Measurements from ENCODE around the gene TNFSF15.

TNFSF15 gene

DNA sequence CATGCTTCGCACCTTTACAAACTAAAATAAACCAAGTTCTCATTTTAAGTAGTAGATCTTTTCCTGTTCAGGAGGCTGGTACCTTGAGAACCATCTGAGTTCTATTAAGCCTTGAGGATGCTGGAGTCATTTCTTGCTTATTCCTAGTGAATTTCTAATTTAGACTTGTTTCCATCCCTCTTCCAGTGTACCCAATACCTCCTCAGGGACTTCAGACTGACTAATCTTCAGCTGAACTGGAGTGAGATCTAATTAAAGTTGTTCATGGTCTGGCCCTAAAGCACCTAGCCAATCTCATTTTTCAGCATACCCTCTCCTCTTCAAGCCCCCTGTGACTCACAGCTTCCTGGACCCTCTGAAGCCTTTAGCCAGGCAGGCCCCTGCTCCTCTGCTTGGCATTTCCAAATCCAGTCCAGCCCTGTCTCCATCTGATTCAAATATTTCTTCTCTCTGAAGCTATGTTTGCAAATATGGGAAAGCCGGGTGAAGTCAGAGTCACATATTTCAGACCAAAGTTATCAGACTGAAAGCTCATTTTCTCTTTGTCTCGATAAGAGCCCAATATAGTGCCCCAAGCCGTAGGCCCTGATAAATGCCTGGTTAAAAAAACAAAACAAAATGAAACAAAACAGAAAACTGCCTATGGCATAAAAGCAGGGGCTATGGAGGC is 19.4 kb upstream of the TNFSF15 start:
- DNase-seq, result no peak

DNA sequence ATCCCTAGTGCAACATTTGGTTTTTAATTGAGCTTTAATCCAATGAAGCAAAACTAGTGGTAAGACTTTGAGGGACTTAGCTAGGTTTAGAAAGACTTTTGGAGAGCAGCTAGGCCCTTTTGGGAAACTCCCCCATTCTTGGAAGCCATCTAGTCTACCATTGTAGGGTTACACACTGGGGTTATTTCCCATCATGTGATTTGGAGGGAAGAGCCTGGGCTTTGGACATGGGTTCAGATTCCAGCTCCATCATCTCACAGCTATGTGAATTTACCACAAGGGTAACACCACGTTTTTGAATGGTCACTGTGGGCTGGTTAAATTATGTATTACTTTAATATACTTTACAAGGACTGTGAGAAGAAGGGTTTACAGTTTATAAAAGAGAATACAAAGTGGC is 18.3 kb upstream of the TNFSF15 start:
- DNase-seq, result peak; percentile 65

DNA sequence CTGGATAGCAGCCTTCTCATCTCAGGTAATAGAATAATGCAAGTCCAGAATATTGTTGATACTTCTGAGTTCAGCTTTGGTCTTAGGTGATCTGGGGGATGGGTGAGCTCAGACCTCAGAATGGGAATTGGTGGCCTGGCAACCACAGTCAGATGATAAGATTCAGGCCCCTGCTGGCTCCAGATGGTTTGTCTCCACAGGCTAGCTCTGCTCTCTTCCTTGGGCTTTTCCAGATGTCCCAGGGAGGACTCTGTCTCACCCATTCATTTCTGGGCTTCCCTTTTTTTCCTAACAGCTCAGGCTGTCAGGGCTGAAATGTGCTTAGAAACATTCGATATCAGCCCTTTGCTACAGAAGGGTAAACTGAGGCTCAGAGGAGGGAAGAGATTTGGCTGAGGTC is 17.6 kb upstream of the TNFSF15 start:
- DNase-seq, result no peak

DNA sequence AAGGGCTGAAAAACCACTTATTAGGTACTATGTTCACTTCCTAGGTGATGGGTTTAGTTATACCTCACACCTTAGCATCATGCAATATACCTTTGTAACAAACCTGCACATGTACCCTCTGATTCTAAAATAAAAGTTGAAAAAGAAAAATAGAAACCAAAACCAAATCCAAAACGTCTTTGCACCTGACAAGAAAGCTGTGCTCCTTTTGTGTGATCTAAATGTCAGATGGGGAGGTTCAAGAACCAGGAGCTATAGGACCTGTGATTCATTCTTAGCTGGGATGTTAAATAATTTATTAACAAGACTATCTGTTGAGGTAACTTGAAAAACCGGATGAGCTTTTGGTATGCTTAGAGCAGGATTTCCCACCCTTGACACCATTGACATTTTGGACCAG is 16.9 kb upstream of the TNFSF15 start:
- no peak for DNase-seq

DNA sequence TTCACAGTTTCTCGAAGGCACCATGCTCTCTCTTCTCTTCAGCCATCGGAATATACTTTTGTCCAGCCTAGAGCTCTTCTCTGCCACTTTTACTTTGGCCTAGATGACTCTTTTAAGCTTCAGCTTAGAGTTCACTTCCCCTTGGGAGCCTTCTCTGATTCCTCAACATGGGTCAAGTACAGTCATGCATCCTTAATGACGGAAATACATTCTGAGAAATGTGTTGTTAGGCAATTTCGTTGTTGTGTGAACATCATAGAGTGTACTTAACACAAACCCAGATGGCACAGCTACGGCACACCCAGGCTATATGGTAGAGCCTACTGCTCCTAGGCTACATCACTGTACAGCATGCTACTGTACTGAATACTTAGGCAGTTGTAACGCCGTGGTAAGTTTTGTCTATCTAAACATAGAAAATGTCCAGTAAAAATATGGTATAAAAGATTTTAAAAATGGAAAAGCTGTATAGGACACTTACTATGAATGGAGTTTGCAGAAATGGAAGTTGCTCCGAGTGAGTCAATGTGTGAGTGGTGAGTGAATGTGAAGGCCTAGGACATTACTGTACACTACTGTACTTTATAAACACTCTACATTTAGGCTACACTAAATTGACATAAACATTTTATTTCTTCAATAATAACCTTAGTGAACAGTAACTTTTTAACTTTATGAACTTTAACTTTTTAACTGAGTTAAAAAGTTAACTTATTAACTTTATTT is 15.1 kb upstream of the TNFSF15 start:
- no peak for DNase-seq

DNA sequence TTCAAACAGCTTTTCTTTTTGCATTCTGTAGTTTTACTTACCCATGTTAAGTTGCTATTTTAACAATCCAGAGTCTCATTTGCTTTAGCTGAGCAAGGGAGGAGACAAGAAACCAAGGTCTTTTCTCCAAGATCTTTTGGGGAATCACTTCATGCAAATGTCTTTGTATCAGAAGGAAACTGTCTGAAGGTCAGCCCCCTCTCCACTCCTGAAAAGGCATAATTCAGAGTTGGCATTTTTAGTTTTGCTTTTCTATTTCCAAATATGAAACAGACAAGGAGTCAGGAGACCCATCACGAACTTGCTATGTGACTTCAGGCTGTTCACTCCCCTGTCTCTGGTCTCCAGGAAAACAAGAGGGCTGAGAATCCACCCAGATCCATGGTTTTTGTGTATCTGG is 12.3 kb upstream of the TNFSF15 start:
- no peak for DNase-seq

DNA sequence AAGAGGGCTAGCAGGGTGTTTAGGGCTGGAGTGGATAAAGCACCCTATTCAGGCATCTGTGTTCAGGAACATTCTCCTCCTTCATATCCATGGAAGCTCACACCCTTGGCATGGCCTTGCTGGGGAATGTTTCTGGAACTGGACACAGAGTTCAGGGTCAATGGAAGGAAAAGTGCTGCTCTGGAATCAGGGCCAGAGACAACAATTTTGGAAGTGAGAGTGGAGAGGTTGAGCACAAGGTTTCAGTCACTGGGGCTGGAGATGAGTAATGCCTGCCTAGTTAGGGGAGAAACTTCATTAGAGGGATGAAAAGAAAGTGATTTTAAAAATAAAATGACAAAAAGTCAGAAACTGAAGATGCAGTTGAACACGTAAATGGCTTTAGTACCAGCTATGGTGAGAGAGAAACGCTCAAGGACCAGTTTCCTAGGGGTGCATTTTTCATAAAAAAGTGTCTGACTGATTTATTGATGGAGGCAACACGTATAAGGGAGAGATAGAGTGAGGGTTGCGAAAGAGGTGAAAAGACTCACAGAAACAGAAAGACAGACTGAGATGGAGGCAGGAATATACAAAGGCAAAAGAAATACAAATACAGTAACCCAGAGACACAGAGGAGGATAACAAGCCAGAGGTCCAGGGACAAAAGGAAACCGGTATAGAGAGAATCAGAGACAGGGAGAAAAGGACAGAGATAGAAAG is 8.0 kb upstream of the TNFSF15 start:
- no peak for DNase-seq

DNA sequence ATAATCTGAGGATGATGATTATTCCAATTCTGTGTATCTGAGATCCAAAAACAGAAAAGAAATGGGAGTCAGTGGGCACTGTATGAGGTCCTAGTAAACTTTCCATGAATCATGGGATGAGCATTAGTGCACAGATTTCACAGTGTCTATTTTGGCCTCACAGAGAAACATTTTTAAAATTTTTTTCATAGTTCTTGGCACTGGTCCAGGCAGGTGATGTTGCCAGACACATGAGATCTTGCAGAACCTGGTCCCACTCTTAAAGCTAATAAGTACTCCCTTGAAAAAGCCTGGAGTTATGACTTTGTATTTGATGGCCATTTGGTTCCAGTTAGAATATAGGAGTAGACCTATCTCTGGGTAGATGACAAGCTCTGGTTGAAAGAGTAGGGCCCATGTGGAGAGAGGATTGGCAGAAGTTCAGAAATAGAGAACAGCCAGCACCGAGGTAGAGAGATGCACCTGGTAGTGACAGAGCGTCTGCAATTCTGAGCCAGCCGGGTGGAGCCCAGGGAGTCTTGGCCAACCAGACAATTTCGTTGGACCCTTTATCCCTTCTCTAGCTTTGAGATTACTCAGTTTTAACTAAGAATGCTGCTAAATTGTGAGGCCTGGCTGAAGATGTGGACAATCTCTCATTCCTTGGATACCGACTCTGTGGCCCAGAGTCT is 6.3 kb upstream of the TNFSF15 start:
- no peak for DNase-seq

DNA sequence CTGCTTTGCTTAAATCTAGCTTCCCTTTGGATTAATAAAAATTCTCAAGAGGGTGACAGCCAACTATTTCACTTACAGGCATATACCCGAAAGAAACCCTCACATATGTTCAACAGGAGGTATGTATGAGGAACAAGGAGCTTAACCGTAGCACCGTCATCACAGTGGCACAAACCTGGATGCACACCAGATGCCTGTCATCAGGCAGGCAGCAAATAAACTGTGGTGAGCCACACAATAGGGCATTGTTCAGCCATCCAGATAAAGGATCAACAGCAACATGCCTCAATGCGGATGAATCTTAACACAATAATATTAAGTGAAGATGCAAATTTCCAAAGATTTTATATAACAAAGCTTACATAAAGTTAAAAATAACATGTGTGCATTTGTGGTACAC is 5.5 kb upstream of the TNFSF15 start:
- DNase-seq, result no peak

DNA sequence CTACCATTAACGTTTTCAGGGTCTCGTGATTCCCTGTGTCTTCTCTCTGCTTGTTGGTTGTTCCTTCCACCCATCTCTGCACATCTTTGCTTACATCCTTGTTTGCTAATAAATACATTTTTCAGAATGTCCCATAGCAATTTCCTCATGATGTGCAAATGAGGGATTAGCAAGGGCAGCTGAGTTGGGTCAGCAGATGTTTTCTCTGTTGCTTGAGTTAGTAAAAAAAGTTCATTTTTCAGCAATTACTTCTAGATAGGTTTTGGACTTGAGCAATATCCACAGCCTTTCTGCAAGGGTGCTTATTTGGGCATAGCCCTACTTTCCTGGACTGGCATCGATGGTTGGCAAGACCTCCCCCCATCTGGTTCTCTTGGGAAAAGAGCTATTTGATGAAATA is 4.8 kb upstream of the TNFSF15 start:
- DNase-seq, result no peak

DNA sequence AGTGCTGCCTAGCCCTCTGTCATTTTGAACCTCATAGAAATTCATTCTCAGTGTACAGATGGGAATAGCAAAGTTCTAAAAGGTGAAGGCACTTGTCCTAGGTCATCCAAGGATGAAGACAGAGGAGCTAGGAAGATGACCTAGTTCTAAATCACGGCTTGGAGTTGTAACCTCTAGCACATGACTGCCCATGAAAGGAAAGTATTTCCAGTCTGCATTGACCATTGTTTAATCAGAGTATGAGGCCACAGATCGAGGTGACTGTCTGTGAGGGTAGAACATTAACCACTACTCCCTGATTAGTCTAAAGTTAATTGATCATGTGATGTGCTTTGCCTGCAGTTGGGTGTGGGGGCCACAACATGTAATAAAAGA is 674 bp upstream of the TNFSF15 start:
- no peak for DNase-seq

DNA sequence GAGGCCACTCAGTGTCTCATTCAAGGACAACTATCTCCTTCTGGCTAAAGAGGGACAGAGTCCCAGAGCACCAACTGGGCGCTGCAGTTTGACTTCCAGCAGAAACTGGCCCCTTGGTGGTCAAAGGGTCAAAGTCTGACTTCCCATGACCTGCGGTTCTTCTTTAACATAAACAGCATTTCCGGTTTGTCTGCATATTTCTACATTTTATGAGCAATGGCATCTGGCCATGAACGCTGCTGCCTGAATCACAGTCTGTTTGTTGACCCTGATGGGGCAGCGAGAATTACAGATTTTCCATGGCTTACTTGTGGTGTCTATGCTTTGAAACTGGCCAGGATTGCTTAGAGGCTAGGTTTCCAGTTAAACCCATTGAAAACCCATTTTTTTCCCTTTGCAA is 1.3 kb downstream of the TNFSF15 start:
- DNase-seq, result peak; percentile 71

DNA sequence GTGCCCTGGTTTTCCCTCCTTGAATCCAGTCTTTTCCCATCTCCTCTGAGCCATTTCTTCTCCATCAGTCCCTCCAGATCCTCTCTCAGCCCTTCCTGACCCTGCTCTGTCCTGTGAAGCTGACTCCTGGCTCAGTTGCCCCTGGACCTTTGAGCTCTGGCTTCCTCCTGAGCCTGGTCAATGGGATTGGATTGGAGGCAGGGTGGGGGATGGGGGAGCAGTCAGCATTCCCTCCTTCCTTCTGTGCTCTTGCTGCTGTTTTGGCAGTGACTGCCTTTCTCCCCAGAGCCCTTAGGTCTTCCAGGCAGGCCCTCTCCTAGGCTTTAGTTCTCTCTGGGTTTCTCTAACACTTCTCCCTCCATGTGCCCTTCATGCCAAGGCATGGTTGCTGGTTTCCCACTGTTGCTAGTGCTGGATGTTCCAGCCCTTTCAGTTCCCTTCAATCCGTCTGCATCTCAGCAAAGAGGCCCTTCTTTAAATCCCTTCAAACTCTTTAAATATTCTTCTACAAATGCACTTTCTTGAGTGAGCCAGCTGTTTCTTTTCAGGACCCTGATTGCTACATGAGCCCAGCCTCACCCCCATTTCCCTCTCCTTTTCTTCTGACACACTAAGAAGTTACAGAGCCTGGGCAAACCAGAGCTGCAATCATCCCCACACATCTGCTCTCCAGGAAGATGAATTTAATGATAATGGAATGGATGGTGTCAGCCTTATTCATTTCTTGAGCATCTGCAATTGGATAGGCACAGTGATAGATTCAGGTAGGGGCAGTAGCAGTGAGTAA is 2.2 kb downstream of the TNFSF15 start:
- no peak for DNase-seq

DNA sequence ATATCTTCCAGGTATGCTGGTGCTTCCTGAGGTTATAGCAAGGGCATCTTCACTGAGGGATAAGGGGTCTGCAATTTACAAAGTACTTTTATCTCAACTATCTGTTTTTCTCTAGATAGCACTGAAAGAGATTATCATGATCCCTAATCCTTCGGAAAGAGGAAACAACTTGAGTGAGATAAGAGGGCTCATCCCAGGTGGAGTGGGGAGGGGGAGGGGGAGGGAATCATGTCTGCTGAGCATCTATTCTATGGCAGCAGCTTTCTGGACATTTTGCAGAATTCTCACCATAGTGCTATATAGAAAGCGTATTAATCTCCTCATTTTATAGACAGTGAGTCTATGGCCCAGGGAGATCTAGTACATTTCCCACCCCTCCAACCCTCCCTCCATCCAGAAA is 5.9 kb downstream of the TNFSF15 start:
- DNase-seq, result no peak

DNA sequence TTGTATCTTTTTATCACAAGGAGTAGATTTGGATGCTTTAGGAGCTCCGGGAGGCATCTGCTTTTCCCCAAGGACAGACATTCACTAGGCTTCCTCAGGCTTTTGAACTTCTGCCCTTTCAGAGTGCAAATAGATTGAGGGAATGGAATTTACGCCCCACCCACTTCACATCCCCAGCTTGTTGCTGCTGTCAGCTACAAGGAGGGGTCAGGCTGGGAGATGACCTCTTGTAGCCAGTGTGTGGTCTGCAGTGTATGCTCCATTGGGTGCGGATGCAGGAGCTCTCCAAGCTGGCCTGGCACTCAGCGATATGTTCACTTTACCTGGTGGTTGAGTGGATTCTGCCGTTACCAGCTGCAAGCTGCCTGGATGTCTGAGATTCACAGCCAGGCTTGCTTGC is 6.4 kb downstream of the TNFSF15 start:
- DNase-seq, result peak; percentile 23

DNA sequence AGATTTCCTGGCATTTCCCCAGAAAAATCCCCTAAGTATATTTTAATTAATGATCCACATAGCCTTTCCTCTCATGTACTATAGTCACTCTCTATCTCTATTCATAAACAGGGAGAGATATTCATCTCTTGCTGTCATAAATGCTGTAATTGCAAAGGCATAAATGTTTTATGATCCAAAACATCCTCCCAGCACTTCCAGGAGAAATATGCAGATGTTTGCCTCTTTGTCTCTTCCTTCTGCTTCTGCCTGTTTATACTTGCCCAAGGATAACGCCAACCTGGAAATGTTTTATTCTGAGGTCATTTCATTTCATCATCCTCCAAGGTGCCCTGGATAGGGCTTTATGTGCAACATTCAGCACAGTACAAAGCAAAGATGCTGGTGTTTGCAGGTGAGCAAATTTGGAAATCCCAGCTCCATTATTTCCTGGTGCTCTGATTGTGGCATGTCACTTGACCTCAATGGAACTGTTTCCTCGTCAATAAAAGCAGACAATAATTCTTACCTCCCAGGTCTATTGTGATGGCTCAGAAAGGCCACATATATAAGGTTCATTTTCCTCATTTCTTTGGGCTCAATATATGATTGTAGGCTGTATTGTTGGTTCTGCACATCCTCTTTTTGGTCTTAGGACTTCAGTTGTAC is 6.9 kb downstream of the TNFSF15 start:
- no peak for DNase-seq

DNA sequence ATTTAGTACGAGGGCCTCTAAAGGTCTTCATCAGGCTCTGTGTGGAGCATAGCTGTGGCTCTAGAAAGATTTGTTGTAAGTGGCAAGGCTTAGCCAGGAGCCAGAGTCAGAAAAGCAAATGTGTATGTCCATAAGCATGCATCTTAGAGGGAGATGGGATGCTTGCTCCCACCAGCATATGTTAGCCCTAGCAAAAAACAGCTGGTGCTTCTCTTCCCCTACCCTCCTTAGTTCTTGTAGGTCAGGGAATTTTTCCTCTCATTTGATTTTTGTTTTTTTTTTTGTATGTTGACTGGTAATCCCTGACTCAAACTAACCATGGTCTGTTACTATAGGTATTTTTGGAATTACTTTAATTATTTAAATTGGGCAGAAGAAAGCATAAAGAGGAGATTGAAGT is 7.7 kb downstream of the TNFSF15 start:
- no peak for DNase-seq

DNA sequence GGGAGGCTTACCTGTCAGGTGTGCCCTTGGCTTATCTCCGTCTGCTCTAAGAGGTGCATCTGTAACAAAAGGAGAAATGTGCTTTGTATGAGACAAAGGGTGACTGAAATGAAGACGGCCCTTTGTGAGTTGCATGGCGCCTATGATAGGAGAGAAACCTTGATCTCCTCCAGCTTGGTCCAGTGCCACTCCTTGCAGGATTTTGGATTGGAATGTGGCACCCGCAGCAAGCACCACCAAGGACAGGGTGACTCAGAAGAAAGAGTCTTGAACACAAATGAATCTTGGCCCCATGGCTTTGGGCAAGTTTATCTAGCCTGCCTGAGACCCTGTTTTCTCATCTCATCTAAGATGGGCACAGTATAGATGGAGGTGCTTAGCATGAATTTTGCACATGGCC is 13.4 kb downstream of the TNFSF15 start:
- no peak for DNase-seq

DNA sequence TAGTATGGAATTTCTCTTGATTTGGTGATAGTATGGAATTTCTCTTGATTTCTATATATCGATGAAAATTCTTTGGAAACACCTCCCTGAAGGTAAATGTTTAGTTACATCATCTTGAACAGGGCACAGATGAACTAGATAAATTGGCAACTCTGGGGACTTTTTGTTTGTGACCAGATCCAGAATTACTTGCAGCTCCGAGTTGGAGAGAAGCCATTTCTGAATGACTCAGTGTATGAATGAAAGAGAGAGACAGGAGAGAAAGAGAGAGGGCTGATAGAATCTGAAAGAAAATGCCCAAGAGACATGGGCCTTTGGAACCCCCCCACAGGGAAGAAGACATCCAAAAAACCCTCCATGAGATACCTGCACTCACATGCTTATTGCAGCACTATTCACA is 14.1 kb downstream of the TNFSF15 start:
- no peak for DNase-seq

DNA sequence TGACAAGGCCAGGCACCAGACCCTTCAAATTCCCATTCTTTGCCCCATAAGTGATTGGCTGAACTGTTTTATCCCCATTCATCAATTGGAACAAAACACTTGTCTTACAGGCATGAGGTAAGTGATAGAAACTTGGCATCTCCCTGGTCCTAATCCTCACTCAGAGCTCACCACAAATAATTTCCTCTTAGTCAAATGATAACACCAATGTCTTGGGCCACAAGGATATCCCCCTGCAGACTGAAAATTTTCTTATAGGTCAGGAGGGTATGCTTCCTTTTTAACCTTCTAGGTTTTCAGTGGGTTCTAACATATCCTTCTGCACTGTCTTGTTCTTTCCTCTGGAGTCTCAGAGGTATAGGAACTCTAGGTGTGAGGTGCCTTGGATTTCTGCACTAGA is 14.5 kb downstream of the TNFSF15 start:
- no peak for DNase-seq

DNA sequence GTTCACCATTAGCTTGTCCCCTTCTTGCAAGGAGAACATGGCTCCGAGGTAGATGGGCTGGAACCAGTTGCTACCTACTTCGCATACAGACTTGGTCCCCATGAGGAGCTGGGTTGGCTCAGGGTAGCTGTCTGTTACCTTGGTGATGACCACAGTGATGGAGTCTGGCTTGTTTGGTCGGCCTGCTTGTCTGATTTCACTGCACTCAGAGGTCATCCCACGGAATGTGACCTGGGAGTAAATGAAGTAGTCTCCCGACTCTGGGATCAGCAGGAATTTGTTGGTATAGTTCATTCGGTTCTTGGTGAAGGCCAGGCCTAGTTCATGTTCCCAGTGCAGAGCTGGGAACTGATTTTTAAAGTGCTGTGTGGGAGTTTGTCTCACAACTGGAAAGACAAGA is 15.3 kb downstream of the TNFSF15 start:
- no peak for DNase-seq

DNA sequence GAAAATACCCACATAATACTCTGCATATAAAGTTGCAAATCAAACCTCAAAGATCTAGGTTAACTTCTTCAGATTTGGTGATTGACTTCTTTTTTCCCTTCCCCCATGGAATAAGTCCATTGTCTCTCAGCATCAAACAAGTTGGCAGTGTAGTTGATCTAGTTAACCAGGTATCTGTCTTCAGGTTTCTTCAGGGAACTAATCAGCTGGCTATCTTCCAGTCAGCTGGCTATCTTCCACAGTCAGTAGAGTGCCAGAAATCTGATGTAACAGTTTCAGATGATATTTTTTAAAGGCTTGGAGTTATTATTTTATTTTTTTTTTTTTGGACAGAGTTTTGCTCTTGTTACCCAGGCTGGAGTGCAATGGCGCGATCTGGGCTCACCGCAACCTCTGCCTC is 16.8 kb downstream of the TNFSF15 start:
- no peak for DNase-seq
